ENCODE measurements around the gene ZNF215. TPM values are rescaled to one million over a fixed set of nuclear protein-coding genes. Genes with fewer than 3 reads are reported as not detected.

The ZNF215 gene
- total and polyA plus RNA-seq, 2 of the 13 experiments (the other 11 are each of a cell fraction or from before 2014, with no cell fraction given) = not detected

GRCh38 chr11:6992457-6993417, 66.5 kb downstream of the ZNF215 start:
- no peaks in the 10 kb centered on the region for H3K79me2 ChIP-seq (ENCODE audit: insufficient read depth, low read length)
- H2AFZ ChIP-seq (ENCODE audit: low read length) = no peak overlapping the region
- ATAC-seq = no peak
- no peaks in the 10 kb centered on the region for H3K4me1 ChIP-seq (ENCODE audit: insufficient read depth, low read length)
- ChIA-PET POLR2A (no interaction called here), CTCF (ENCODE audit: low intra/inter-chr PET ratio, low total read pairs) (no interaction called here)
- intact Hi-C loops (cut with micrococcal nuclease; ENCODE audit: unreplicated experiment) = no loop called here
- DNase-seq (ENCODE audit: low spot score) = no peak
- no peak for FAIRE-seq
- H3K9ac ChIP-seq (ENCODE audit: insufficient read depth, low read depth, low read length) = no peak overlapping the region
- H3K4me3 ChIP-seq (replicated peaks in 1 of 3; ENCODE audit: insufficient read depth in 1 of 3, low read depth in 2 of 3, low read length in 3 of 3) = no peak overlapping the region
- H4K20me1 ChIP-seq (ENCODE audit: insufficient read depth, low read length) = no peaks in the 10 kb centered on the region; the same call in 1 of the 2 replicates
- no peak for TF ChIP-seq ETS1 (CRISPR knock-in tag; IDR thresholded peaks at IDR 0.05)
- TF ChIP-seq DBP (CRISPR knock-in tag; IDR thresholded peaks at IDR 0.05; ENCODE audit: not compliant biosample characterization) = no peak
- no peak for TF ChIP-seq KAT8 (CRISPR knock-in tag; IDR thresholded peaks at IDR 0.05)
- TF ChIP-seq PCBP1 (IDR thresholded peaks at IDR 0.05; ENCODE audit: borderline replicate concordance, low read depth, low read length) = no peak
- no peak for TF ChIP-seq SMARCE1 (IDR thresholded peaks at IDR 0.05; ENCODE audit: borderline replicate concordance)
- TF ChIP-seq HNF1A (IDR thresholded peaks at IDR 0.05; ENCODE audit: low read depth) = no peak
- no peak for TF ChIP-seq HNF1A (CRISPR knock-in tag; IDR thresholded peaks at IDR 0.05; ENCODE audit: borderline replicate concordance)
- no peak for TF ChIP-seq HOXA9 (CRISPR knock-in tag; IDR thresholded peaks at IDR 0.05; ENCODE audit: borderline replicate concordance)
- TF ChIP-seq MED13 (CRISPR knock-in tag; IDR thresholded peaks at IDR 0.05) = no peak
- TF ChIP-seq ZMYM4 (CRISPR knock-in tag; IDR thresholded peaks at IDR 0.05) = no peak
- no peak for TF ChIP-seq MED1 (CRISPR knock-in tag; IDR thresholded peaks at IDR 0.05)
- no peak for TF ChIP-seq ZBTB2 (CRISPR knock-in tag; IDR thresholded peaks at IDR 0.05; ENCODE audit: low read depth)
- no peak for TF ChIP-seq ZNF292 (CRISPR knock-in tag; IDR thresholded peaks at IDR 0.05; ENCODE audit: borderline replicate concordance, low read depth)
- TF ChIP-seq RFXAP (CRISPR knock-in tag; IDR thresholded peaks at IDR 0.05; ENCODE audit: borderline replicate concordance) = no peak
- no peak overlapping the region for H3K27ac ChIP-seq (ENCODE audit: extremely low read length, insufficient read depth, low read length)
- no peaks in the 10 kb centered on the region for H3K36me3 ChIP-seq (replicated peaks in 1 of 2; ENCODE audit: control insufficient read depth in 1 of 2, insufficient read depth in 2 of 2, low read length in 2 of 2)
- 2% methylated on average over 11 of the region's 11 CpGs for WGBS (ENCODE audit: low lambda C conversion rate)
- no peak overlapping the region for H3K4me2 ChIP-seq (ENCODE audit: low read depth, low read length)
- H3K9me3 ChIP-seq (ENCODE audit: low read length) = no peaks in the 10 kb centered on the region
- BruUV-seq (replicated peaks) = no TSS peak
- in situ Hi-C loops (cut with HindIII; ENCODE audit: extremely low pct_ligation_motif_present, low pct_unique_long_range_greater_than_20kb) = no loop called here
- no peaks in the 10 kb centered on the region for H3K27me3 ChIP-seq (ENCODE audit: control insufficient read depth in 1 of 2, insufficient read depth in 2 of 2, low read length in 2 of 2)

Data from HepG2 (cell line).